ENCODE measurements around the gene DPY19L3.

DNA sequence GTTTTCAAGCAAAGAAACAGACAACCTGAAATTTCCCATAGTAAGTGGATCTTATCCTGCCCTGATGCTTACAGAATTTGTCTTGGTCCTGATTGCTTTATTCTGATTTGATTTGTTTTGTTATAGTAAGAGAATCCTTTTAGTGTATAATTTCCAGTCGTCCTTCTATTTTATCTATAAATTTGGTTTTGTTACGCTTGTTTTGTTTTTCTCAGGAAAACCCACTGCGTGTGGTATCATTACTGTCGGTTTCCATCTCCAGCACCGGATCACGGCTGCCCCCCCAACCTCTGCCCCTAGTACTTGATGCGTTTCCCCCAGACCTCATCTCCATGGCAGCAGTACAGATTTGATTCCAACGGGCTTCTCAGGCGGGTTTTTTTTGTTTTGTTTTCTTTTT, 117.4 kb downstream of the DPY19L3 start:
- TF ChIP-seq POLR2AphosphoS5 (IDR thresholded peaks at IDR 0.05) (no peak), POLR2A (IDR thresholded peaks at IDR 0.05) (no peak)
- TF ChIP-seq, protein P1, sequence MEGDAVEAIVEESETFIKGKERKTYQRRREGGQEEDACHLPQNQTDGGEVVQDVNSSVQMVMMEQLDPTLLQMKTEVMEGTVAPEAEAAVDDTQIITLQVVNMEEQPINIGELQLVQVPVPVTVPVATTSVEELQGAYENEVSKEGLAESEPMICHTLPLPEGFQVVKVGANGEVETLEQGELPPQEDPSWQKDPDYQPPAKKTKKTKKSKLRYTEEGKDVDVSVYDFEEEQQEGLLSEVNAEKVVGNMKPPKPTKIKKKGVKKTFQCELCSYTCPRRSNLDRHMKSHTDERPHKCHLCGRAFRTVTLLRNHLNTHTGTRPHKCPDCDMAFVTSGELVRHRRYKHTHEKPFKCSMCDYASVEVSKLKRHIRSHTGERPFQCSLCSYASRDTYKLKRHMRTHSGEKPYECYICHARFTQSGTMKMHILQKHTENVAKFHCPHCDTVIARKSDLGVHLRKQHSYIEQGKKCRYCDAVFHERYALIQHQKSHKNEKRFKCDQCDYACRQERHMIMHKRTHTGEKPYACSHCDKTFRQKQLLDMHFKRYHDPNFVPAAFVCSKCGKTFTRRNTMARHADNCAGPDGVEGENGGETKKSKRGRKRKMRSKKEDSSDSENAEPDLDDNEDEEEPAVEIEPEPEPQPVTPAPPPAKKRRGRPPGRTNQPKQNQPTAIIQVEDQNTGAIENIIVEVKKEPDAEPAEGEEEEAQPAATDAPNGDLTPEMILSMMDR (IDR thresholded peaks at IDR 0.05), result no peak
